ENCODE measurements around the gene SLC19A1.

The SLC19A1 gene

DNA sequence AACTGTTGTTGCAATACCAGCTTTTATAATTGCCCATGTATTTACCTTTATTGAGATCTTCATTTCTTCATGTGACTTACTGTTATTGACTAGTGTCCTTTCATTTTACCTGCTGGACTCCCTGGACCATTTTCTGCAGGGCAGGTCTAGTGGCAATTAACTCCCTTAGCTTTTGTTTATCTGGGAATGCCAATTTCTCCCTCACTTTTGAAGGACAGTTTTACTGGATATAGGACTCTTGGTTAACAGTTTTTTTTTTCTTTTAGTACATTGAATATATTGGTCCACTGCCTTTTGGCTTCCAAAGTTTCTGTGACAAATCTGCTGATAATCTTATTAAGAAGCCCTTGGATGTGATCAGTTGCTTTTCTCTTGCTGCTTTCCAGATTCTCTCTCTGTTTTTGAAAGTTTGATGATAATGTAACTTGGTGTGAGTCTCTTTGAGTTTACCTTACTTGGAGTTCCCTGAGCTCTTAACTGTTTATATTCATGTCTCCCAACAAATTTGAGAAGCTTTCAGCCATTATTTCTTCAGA, 80.4 kb downstream of the SLC19A1 start:
- no peak for DNase-seq

DNA sequence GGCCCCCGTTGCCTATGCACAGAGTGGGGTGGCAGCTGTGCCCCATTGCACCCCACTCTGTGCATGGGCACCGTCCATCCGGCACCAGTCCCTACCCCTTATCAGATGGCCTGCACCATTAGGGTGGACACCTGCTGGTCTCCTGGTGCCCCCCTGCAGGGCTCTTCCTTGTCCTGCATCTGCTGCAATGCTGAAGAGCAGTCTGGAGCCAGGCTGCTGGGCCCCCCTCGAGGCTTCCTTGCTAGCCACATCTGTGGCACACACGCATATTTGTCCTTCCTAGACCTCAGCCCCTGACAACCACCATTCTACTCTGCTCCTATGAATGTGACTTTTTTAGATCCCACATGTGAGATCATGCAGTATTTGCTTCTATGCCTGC, 80.9 kb downstream of the SLC19A1 start:
- no peak for DNase-seq

DNA sequence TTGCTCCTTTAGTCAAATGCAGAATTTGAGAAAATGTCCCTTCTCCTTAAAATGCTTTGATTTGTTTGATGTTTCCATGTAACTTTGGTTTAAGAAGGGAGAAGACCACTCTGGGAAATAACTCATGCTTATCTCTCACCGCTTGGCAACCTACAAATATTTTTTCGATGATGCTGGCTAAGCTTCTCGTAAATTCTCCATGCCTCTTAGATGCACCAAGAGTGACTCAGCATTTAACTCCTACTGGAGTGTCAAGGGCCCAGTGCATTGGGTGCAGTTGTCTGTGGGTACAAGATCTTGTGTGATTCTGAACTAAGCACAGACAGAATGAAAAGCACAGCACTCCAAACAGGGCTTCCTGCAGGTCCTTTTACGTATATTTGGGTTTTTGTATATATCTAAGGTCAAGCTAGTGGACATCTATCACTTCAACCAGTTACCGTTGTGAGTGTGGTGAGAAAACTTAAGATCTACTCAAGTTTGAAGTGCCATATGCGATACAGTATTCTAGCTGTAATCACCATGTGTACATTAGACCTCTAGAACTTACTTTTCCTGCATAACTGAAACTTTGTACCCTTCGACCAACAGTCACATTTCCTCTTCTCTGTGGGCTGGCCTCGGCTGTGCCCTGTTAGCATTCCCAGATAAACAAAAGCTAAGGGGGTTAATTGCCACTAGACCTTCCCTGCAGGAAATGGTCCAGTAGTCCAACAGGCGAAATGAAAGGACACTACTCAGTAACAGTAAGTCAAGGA, 81.5 kb downstream of the SLC19A1 start:
- no peak for DNase-seq

DNA sequence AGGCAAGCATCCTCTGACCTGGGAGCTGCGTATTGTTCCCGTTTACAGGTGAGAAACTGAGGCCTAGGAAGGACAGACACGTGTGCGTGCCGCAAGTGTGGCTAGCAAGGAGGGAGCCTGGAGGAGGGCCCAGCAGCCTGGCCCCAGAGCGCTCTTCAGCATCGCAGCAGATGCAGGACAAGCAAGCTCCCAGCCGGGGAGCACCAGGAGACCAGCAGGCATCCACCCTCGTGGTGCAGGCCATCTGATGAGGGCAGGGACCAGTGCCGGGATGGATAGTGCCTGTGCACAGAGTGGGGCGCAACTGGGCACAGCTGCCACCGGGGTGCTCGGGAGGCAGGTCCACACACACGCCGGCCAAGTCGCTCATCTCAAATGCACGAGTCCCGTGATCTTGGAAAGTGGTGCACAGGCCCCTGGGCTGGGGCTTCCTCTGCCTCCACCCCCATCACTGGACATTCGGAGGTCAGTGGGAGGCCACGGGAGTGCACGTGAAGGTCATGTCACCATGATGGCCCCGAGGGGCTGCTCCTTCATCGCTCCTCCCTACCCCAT, 82.2 kb downstream of the SLC19A1 start:
- DNase-seq: no peak

DNA sequence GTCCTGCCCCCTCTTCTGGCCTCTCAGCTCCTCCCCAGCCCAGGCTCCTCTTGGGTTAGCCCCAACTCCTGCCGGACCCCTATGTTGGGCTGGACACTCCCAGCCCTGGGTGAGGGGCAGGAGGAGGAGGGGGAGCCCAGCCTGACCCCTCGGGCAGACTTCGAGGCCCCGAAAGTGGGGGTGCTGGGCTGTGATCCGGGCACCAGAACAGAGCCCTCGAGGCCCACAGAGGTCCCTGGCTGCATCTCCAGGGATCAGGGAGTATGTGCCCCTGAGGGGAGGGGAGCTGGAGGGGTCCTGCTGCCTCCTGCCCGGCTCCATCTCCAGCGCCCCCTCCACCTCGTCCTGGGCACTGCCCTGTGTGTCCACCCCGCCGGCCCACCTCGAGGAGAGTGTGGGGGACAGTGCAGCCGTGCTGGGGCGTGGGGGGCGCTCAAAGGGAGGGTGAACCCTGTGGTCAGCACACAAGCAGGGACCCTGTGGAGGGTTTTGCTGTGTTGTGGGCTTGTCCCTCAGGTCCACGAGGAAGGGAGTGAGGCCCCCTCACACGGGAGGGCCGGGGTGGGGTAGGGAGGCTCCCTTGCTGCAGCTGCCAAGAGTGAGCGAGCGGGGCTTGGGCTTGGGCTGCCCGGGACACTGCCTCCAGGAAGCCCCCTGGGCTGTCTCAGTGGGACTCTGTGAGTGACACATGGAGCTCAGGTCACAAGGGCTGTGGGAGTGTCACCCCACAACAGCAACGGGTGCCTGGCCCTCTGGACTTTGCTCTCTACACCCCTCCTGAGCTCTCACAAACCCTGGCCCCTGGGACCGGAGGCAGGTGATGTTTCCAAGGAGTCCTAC, 82.8 kb downstream of the SLC19A1 start:
- DNase-seq: no peak

DNA sequence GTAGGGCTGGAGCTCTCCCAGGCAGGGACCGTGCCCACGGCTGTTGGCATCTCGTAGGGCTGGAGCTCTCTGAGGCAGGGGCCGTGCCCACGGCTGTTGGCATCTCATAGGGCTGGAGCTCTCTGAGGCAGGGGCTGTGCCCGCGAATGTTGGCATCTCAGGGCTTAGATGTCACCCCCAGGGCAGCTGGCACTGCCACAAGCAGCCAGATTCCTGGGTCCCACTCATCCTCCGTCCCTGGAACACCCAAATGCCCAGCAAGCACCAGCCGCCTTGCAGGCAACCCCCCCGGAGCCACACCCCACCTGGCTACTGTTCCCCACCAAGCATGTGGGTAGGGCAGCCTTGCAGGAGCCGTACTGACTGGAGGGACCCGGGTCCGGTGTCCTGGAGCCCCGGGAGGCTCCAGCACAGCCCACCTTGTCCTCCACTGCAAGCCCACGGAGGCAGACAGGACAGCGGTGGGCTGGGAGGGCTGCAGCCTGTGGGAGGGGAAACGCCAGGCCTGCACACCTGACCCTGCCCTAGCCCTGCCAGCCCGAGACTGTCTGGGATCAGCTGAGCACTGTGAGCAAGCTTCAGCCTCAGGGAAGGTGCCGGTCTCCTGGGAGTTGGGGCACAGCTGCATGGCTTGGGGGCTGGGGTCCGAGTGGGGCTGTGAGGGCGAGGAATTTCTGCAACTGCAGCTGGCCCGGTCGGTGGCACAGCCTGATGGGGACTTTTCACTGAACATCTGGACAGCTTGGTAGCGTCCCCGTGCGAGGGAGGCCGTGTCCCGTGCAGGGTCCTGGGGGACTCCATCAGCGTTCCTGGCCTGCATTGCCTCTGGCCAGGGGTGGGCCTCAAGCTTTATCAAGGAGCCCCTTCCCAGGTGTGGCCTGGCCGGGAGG, 83.7 kb downstream of the SLC19A1 start:
- no peak for DNase-seq

DNA sequence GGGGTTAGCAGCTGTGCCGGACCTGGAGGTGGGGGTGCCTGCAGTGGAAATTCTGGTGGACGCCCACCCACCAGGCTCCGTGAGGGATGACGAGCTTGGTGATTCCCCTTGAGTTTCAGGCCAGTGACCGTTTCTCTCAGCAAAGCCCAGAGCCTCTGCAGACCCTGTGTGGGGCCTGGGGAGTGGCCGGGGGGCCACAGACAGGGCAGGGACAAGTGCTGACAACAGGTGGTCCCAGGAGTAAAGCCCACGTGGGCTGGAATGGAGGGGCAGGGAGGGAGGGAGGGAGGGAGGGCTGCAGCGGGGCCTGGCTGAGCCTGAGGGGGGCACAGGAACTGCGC, 84.4 kb downstream of the SLC19A1 start:
- DNase-seq: no peak

DNA sequence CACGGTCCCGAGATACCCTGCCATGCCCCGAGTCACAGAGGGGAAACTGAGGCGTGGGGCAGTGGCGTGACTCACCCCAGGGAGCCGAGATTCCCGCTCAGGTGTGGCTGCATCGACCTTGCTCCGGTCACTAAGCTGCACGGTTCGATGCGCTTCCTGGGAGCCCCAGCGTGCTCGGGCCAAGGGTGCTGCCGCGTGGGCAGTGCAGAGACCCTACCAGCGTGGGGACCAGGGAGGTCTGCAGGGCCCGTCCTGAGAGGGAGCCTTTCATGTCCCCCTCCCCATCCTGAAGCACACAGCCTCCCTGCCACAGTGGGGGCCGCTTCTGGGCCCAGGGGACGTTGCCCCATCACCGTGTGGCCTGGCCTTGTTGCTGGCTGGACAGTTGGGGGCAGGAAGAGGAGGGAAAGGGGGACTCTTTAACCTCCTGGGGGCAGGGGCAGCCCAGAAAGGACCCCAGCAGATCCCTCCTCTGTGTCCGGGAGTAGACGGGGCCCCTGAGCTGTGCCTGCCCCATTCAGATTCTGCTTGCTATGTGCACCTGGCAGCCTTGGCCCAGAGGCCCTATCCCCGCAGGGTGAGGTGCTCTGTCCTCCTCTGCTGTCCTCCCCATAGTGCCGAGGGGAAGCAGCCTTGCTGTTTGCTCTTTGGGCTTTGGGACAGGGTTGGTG, 84.9 kb downstream of the SLC19A1 start:
- no peak for DNase-seq

DNA sequence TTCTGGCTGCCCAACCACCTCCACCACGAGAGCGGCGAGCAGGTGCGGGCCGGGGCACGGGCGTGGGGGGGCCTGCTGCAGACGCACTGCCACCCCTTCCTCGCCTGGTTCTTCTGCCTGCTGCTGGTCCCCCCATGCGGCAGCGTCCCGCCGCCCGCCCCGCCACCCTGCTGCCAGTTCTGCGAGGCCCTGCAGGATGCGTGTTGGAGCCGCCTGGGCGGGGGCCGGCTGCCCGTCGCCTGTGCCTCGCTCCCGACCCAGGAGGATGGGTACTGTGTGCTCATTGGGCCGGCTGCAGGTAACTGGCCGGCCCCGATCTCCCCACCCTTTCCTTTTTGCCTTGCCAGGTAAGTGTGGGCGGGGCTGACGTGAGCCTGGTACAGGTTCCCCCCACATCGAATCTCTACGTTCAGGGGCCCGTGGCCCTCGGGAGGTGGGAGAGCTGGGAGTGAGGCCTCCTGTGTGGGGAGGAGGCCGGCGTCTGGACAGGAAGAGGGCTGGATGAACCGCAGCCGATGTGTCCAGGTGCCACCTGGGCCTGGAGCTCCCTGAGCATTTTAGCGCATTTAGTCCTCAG, 85.6 kb downstream of the SLC19A1 start:
- DNase-seq: no peak

DNA sequence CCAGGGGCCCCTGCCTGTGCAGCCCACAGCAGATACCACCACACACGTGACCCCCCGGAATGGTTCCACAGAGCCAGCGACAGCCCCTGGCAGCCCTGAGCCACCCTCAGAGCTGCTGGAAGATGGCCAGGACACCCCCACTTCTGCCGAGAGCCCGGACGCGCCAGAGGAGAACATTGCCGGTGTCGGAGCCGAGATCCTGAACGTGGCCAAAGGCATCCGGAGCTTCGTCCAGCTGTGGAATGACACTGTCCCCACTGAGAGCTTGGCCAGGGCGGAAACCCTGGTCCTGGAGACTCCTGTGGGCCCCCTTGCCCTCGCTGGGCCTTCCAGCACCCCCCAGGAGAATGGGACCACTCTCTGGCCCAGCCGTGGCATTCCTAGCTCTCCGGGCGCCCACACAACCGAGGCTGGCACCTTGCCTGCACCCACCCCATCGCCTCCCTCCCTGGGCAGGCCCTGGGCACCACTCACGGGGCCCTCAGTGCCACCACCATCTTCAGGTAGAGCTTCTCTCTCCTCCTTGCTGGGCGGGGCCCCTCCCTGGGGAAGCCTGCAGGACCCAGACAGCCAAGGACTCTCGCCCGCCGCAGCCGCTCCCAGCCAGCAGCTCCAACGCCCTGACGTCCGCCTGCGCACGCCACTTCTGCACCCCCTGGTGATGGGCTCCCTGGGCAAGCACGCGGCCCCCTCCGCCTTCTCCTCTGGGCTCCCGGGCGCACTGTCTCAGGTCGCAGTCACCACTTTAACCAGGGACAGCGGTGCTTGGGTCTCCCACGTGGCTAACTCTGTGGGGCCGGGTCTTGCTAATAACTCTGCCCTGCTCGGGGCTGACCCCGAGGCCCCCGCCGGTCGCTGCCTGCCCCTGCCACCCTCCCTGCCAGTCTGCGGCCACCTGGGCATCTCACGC, 86.3 kb downstream of the SLC19A1 start:
- no peak for DNase-seq

DNA sequence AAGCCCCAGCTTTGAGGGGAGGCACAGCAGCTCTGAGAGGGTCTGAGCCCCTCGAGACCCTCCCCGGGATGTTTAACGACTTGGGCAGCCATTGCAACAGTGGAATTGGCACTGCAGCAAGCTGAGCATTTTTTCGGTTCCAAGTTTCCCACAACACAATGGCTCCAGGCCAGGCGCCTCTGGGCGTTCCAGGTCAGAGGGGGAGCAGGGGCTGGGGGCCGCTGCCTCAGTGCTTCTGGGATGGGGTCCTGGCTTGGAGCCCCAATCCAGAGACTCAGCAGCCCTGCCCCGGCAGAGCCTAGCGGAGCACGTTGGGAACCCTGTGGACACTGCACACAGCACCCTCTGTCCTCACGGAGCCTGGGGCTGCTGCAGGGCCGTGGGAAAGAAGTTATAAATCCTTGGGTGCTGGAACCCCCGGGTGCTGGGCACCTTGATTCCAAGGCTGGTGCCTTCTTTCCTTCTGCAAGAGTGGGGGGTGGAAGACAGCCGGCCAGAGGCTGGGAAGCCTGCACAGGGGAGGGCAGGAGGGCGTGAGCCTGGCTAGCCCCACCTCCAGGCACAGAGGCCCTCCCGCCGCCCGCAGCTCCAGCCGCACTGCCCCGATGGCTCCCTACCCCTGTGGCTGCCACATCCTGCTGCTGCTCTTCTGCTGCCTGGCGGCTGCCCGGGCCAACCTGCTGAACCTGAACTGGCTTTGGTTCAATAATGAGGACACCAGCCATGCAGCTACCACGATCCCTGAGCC, 87.1 kb downstream of the SLC19A1 start:
- no peak for DNase-seq

DNA sequence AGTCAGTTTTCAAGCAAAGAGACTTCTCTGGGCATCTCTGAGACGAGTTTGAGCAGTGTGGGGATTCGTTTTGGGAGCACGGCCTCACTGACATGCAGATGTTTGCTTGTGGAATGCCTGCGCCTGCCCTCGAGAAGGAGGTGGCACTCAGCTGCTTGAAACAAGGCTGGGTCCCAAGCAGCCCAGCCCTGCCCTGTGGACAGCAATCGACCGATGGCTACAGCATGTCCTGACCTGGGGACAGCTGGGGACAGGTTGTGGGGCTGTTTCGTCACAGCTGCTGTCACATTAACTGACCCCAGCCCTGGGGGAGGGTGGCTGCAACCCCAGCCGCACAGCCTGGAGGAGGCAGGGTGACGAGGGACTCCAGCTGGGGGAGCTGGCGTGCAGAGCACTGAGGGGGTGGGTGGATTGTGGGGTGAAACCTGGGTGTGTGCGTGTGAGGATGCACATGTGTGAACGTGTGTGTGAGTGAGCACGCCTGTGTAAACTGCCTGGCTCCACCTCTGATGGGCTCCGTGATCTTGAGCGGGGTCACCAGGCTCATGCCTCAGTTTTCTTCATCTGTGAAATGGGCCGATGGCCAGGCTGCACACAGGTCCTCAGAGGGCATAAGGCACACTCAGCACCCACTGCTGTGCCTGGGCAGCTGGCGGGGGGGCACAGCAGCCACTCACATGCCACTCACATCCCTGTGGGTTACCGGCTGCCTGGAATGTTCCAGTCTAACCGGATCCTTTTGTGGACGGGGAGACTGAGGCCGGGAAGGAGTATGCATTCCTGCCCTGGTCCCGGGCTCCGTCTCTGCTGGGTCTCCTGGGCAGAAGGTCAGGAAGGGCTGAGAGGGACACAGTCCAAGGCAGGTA, 87.9 kb downstream of the SLC19A1 start:
- no peak for DNase-seq

DNA sequence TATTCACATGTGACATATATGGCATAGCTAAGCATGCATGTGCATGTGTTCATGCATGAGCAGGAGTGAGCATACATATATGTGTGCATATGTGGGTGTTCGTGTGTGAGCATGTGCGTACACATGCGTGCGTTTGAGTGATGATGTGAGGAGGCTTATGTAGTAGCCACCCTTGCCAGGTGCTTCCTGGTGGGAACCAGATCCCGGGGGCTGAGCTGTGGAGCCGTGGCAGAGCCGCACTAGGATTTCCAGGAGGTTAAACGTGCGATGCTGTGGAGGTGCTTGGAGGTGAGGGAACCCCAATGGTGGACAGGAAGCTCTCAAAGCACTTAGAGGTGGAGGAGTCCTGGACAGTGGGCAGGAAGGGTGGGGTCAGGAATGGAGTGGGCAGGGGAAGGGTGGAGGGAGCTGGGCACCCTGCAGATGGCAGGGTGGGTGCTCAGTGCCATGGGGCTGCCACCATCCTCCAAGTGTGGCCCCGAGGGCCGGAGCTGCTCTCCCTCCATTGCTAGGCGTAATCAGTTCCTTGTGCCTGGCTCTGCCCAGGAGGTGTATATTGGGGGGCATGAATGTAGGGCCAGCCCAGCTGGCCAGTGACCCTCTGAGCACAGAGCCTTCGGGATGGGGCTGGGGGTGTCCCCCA, 88.8 kb downstream of the SLC19A1 start:
- DNase-seq: no peak

DNA sequence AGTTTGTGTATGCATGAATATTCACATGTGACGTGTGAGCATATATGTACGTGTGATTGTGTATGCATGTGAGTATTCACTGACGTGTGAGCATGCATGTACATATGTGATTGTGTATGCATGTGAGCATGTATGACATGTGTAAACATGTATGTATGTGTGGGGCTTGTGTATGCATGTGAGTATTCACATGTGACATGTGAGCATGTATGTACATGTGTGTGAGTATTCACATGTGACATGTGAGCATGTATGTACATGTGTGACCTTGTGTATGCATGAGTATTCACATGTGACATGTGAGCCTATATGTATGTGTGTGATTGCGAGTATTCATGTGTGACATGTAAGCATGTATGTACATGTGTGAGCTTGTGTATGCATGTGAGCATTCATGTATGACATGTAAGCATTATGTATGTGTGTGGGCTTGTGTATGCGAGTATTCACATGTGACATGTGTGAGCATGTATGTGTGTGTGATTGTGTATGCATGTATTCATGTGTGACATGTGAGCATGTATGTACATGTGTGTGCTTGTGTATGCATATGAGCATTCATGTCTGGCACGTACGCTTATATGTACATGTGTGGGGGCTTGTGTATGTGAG, 89.4 kb downstream of the SLC19A1 start:
- no peak for DNase-seq

DNA sequence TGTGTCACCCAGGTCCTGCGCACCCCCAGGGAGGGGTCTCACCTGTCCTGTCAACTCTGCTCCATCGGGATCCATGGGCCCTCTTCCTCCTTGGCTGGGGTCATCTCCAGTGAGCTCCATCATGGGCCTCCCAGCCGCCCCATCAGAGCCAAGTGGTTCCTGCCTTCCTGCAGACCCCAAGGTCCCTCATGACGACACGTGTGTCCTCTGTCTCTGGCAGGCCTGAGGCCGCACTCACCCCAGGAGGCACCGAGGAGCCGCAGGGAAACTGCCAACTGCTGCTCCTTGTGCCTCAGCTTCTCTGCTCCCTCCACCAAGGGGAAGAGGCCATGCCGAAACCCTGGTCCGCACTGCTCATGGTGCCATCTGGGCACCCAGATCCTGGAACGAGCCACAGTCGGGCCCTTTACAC, 90.5 kb downstream of the SLC19A1 start:
- DNase-seq: no peak

DNA sequence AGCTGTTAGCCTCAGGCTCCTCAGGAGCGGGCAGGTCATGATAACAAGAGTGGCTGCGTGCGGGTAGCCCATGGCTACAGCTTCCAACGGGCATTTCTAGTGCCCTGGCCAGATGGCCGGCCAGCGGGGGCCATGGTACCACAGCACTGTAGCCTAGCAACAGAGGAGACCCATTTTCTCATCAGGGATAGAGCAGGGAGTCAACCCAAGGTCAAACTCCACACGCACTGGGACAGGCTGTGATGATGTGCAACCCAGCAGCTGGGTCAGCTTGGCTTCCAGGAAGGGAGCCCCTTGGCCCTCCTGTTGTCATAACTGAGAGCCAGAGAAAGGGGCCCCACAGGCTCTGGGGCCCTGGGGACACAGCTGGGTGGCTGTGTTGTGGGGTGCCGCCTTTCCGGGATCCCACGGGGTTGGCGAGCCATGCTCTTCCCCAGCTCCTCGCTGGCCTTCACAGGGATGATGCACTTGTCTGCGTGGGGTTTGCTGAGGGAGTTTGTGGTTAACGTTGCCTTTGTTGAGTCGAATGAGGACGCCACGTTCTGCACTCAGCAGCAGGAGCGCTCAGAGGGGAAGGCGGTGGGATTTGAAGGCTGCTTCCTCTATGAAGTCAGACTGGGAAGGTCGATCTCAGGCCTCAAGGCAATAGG, 91.0 kb downstream of the SLC19A1 start:
- DNase-seq: no peak

DNA sequence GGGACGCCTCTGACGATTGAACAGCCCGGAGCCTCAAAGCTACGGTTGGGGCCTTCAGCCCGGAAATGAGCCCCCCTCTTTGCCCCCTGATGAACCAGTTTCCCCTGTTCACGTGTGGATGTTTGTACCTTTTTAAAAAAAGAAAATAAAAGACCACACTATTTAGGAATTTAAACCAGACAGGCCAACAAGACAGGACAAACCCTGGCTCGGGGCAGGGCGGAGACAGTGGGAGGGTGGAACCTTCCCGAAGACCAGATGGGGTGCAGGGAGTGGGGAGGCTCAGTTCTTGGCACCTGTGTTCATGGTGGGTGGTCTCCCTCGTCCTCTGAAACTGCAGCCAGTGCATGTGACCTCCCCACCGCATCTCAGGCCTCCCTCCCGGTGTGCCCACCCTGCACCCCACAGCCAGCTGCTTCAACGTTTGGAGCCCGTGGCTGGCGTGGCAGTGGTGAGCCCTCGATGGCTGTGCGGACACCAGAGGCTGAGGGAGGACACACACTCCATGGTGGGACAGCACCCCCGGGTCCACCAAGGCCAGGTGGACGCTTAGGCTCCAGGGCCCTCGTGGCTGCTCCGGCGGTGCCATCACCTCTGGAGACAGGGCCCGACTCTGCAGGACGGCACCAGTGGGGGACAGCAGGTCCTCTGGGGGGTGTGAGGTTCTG, 91.7 kb downstream of the SLC19A1 start:
- DNase-seq: no peak
